HG03565 (cell line): ENCODE results near the gene HSF5.
"Not testable (repeated sequence)": the region's sequence is repeated elsewhere in the genome, so short reads cannot be mapped to it uniquely, and the experiment has no call there.

ENCODE experiments used
- ATAC-seq: cut with Tn5 transposase; IDR thresholded peaks from one replicate; pipeline ENCODE4 v1.9.1; 2021; ENCODE audit warnings: mild to moderate bottlenecking, moderate library complexity; ENCODE audit not compliant: unreplicated experiment

The HSF5 gene

DNA sequence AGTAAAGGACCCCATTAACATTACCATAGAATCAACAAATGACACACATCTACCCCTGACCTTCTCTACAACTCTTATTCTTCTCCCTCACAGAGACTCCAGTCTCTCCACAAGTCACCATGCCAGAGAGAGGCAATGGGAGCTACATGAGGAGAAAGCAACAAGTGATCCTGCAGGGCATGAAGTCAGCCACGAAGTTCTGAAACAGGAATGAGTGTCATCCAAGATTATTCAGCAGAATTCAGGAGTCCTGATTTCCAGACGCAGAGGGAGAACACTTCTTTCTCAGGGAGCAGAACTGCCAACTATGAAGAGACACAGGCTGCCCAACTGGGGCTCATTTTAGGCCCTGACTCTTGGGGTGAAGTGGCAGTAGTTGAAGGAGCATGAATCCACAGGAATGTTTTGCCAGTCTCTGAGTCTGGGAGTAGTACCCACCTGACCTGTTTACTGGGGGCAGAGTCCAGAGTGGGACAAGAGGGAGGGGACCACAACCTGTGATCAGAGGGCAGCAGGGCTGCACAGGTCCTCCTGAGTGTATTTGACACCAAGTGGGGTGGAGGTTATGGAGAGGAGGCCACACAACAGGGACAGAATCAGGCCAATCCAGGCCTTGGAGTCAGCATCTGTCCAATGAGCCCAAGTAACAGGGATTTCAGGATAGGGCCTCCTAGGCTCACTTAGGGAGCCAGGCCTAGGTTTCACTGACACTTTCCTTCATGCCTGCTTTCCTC lies 28.6 kb upstream of the HSF5 start:
- no peak for ATAC-seq

- no peak for ATAC-seq
These were observed 27.1 kb upstream of the HSF5 start for GRCh38 chr17:58515286-58515685.

DNA sequence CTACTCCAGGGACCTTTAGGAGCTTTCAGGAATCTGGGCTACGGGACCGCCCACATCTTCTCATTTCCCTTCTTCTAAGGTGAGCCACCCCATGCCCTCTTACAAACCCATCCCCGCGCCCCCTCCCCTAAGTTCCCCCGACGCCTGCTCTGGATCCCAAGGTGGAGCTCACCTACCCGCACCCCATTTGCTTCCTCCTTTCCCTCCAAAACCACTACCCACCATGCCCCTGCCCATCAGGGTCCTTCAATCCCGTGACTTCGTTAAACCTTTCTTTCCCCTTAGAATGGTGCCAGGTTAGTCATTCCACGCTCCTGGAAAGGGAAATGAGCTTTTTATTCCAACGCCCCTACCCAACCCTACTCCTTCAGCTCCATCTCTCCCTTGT lies 26.6 kb upstream of the HSF5 start:
- ATAC-seq = no peak

DNA sequence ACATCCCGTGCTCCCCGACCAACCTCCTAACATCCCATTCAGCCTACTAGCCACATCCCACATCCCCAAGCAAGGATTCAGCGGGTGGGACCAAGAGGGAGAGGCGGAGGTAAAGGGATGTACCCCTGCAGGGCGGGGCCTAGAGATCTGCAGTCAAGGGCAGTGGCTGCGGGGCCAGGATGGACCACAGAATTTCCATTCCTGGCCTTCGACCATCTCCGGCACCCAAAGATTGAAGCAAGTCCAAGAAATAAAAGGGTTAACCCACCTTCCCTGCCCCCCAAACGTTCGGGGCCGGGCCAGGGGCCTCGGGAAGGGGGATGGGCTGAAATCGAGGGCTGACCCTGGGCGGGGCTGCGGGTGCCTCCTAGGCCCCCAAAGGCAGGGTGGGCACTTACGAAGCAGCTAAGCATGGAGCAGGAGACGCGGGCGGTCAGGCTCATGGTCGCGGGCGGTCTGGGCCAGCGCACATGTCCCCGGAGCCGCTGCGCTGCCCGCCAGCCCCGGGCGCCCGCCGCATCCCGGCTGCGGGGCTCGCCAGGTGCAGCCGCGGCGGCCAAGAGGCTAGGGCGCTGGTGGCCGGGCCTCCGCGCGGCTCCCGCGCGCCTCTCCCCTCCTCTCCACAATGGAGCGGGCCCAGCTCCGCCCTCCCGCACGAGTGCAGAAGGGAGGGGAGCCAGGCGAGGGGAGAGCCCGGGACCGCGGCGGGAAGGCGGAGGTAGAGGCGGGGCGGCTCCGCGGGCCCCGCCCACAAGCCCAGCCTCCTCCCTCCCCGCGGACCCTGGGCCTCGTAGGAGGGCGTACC lies 26.0 kb upstream of the HSF5 start, which contains the start of gene MTMR4:
TSS of gene MTMR4 (minus strand) at position 674 of the 805 bp plus-strand sequence. CDS start at position 443, 231 bp downstream.
- ATAC-seq = no peak

- no peak for ATAC-seq
These were observed 25.2 kb upstream of the HSF5 start for GRCh38 chr17:58513267-58513964.

- ATAC-seq = no peak
These were observed 21.9 kb upstream of the HSF5 start for GRCh38 chr17:58510075-58510474.

- no peak for ATAC-seq
These were observed 20.3 kb upstream of the HSF5 start for GRCh38 chr17:58508341-58509067.

GRCh38 chr17:58507123-58507634 lies 19.0 kb upstream of the HSF5 start:
- no peak for ATAC-seq

DNA sequence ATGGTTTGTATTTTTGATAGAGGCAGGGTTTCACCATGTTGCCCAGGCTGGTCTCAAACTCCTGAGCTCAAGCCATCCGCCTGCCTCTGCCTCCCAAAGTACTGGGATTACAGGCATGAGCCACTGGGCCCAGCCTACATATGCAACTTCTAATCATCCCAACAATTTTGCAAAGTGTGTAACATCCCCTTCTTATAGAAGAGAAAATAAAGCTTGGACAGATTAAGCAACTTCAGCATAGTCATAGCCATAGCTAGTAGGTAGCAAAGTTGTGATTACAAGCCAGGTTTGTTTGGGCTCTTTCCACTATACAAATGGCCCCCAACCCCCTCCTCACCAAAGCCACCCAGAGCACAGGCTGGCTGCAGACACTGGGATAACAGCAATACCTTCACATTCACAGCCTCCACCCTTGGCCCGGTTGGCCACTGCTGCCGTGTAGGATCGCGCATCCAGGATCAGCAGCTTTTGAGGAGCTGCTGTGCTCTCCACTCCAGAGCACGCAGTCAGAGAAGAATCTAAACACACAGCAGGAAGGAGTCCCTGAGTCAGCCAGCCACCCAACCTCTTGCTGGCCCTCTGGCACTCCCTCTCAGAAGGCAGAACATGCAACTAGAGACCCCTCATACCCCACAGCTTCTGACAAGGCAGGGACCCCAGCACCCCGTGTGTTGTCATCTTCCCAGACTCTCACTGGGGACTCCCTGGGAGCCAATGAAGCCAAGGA lies 18.3 kb upstream of the HSF5 start:
- ATAC-seq = no peak

DNA sequence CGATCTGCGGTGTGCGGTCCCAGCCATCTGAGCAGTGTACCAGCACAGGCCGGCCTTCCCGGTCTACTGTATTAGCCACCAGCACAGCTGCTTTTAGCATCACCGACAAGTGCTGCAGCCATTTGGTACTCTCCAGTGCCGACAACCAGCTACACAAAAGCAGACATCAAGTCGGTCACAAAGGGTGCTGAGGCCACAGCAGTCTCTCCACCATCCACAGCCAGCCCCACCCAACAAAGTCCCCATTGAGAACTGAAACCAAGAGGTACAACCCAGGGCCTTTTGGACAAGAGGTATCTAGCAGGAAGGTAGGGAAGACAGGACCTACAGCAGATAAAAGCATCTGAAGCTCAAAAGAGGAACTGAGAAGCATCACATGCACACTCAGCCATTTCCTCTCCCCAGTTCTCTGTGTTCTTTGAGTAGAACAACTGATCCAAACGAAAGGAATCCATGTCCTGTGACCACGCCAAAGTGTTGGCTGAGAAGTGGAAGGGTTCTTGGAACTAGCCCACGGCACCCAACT lies 16.7 kb upstream of the HSF5 start:
- peak; percentile 68 for ATAC-seq

DNA sequence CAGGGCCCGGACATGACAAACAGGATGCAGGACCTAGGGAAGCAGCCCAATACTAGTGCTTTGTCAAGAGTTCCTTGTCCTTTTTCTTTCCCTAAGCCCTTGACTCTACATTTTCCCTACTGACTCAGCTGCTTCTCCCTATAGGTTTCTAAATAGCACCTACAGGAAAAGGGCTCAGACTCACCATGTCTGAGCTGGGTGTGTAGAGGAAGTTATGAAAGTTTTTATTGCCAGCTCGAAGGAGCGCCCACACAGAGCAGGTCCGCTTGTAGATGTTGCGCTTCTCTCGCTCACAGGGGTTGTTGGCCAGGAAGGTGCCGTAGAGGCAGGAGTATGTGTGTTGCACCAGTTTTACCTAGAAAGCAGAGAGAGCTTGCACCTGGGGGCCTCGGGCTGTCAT lies 15.7 kb upstream of the HSF5 start:
- ATAC-seq = no peak

GRCh38 chr17:58503134-58503533 lies 14.9 kb upstream of the HSF5 start:
- ATAC-seq = not testable (repeated sequence)

DNA sequence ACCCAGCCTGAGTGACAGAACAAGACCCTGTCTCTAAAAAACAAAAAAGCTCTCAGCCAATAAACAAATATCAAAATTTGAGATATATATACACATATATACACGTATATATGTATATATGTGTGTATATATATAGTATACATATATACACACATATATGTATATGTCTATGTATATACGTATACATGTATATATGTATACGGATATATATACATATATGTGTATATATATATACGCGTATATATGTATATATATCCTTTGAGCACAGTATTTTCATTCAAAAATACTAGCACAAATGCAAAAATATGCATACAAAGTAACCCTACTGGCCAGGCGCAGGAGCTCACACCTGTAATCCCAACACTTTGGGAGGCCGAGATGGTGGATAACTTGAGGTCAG lies 13.2 kb upstream of the HSF5 start:
- ATAC-seq = no peak

DNA sequence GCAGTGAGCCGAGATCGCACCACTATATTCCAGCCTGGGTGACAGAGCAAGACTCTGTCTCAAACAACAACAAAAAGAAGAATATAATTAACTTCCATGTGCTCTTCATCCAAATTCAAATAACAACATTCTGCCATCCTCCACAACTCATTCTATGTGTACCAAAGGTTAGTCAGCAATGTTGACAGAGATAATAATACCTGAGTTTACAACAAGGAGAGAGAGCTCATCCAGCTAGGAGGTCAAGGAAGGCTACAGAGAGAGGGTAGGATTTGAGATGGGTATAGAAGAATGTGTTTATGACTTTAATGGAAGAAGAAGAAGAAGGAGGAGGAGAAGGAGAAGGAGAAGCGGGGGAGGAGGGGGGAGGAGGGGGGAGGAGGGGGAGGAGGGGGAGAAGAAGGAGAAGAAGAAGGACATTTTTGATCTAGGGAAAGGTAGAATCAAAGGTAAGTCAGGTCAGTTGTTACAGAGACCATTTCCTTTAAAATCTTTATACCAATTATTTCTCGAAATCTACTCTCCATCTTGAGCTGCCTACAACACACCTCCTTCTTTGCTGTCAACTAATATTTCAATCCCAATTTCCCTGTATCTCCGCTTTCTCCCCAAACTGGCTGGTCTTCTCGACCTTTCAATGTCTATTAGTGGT lies 10.1 kb upstream of the HSF5 start:
- no peak for ATAC-seq

- no peak for ATAC-seq
These were observed 5.3 kb upstream of the HSF5 start for GRCh38 chr17:58493506-58493905.

DNA sequence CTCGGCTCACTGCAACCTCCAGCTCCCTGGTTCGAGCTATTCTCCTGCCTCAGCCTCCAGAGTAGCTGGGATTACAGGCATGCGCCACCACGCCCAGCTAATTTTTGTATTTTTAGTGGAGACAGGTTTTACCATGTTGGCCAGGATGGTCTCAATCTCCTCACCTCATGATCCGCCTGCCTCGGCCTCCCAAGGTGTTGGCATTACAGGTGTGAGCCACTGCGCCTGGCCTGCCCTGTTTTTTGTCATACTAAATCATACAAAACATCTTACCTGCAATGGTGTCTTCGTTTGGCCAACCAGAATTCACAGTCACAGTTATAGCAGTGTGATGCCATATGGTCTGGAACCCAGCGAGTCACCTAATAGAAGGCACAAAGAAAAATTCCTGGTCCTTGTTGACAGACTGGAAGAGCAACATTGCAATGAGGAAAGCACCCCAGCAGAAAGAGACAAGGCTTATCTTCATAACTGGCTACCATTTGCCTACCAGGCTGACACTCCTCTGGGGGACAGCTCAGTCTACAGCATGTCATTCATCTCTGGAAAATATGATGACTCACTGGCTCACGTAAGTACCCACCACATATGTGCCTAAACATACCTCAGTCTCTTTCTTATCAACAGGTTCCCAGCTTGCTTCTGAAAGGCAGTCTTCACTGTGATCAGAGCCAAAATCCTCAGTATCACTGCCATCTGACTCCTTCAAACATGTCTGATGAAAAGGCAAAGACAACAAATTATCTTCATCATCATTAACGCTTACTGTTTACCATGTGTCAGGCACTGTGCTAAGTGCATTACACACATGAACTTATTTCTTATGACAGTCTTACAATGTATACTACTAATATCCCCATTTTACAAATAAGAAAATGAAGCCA lies 4.3 kb upstream of the HSF5 start:
- no peak for ATAC-seq

DNA sequence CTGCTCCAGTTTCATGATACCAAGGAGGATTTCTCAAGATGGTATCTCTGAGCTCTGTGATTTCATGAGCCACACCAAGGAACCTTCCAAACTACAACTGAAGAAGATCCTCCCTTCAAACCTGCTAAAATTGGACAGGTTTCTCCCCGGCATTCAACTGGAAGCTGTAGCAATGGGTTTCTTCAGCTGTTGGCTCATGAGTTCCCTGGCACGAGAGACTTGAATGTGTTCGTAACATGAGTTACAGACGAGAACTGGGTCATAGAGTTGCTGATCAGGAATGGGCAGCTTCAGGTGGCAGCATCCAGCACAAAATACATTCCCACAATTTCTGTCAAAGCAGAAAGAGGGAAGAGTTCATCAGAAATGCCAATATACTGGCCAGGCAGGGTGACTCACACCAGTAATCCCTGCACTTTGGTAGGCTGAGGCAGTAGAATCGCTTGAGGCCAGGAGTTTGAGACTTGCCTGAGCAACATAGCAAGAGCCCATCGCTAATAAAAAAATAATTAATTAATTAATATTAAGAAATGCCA lies 3.4 kb upstream of the HSF5 start:
- no peak for ATAC-seq

DNA sequence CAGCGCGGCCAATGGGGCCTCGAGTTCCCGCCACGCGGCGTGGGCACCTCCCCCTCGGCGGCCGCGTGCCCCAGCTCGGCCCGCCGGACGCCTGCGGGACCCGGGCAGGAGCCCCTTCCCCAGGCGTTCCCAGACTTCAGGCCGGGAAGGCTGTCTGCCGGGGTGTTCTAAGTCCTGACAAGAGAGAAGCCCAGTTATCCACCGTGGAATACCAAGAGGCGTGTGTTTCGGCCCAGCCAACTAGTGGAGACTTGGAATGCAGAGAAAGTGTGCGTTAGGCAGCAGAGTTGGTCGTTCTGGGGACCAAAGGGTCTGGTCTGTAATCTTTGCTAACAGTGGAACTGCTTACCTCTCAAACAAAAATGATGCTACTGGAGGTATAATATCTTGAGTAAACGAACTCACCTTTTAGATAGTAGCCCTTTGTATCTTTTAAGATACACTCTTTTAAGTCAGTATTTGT lies 251 bp upstream of the HSF5 start:
- no peak for ATAC-seq
